NCI-H2107 treated with DMSO at 0.1 percent for 48 hours (cell line): Measurements from ENCODE around the gene ZFYVE26.

Experiments
- DNase-seq: peaks from one replicate; lab custom pipeline; 2025; ENCODE audit not compliant: unreplicated experiment; lab: John Stamatoyannopoulos, UW

ZFYVE26 gene

DNA sequence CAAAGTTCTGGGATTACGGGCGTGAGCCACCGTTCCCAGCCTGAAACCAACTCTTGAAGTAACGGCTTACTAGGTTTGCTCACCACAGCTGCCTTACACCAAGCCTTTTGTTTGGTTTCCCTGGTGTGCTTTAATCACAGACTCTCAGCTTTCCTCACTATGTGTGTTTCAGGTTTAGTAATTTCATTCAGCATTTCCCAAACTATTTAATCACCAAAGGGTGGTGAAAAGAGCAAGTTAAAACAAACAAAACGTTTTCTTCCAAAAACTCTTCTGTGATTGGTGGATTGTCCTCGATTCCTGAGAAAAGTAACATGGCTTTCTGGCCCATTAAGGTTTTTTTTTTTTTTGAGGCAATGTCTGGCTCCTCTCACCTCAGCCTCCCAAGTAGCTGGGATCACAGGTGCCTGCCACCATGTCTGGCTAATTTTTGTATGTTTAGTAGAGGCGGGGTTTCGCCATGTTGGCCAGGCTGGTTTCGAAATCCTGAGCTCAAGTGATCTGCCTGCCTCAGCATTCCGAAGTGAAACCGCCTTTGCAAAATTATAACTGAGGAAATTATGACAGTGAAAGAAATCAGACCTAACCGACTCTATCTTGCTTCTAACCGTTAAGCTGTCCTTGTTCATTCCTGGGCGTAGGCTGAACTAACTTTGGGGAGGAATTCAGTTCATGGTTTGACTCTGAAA lies 1.5 kb upstream of the ZFYVE26 start:
- DNase-seq = peak; percentile 5

DNA sequence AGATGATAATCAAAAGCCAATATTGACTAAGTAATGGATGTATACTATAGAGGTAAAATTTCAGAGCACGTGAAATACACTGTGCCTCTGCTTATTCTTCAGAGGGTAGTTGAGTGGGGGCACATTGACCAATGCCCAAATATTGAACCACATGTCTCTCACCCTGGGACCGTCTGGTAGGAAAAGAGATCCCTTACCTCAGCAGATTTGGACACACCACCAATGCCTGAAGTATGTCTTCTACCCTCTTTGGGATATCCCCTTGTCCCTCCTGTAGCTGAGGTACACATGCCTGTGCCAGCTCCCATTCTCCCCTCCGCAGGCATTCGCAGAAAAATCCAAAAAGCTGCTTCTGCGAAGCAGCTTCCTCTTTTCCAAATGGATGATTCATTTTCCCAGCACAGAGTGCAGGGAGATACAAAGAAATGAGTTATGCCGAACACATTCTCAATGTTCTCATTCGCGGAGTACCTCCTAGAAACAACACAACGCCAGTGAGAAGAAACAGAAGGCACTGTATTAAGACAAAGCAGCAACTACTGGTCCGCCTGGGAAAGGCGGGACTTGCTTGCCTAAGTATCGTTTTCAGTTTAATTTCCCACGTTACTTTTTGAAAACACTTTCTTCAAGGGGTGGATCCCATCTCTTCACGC lies 691 bp downstream of the ZFYVE26 start:
- DNase-seq = no peak

DNA sequence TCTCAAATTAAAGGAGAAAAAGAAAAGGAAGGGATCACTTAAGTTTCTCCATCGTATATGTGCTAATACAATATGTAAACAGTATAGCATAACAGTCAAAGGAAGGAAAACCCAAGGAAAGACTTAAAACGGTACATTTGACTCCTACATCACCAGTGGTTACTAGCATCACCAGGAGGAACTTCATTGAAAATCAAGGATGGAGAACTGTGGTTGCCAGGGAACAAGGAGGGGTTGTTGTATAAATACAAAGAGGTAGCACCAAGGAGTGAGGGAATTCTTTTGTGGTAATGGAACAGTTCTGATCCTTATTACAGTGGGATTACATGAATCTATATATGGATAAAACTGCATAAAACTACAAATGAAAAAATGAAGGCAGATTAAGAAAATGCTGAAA lies 1.6 kb downstream of the ZFYVE26 start:
- DNase-seq = no peak

- no peak for DNase-seq
These were observed 10.1 kb downstream of the ZFYVE26 start for GRCh38 chr14:67806246-67806645.

DNA sequence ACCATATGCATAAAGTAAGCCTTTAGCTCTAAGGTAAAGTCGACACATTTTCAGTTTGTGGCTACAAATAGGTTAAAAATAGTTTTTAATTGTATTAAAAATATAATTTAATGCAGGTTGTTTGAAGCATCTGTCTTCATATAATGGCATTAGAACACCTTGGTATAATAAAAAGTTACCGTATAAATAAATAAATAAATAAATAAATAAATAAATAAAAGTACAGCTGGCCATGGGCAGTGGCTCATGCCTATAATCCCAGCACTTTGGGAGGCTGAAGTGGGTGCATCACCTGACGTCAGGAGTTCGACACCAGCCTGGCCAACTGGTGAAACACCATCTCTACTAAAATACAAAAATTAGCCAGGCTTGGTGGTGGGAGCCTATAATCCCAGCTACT lies 15.6 kb downstream of the ZFYVE26 start:
- DNase-seq = no peak

- DNase-seq = no peak
These were observed 17.7 kb downstream of the ZFYVE26 start for GRCh38 chr14:67798731-67799130.

DNA sequence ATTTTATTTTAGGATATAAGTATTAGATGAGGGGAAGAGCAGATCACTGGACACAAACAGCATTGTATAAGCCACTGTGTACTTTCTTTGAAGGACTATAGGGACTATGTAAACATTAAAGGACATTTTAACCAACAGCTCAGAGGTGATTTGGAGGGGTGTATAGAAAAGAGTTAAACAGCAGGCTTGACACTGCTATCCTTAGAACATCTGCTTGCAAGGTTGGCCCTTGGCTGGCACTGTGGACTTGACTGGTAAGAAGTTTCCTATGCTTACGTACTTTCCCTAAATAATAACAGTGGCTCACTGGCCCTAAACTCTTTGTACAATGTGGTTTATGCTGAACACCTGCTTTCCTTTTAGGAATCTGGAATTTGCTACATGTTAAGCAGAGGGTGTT lies 28.7 kb downstream of the ZFYVE26 start:
- DNase-seq = no peak

GRCh38 chr14:67785270-67786109 lies 30.9 kb downstream of the ZFYVE26 start:
- no peak for DNase-seq

DNA sequence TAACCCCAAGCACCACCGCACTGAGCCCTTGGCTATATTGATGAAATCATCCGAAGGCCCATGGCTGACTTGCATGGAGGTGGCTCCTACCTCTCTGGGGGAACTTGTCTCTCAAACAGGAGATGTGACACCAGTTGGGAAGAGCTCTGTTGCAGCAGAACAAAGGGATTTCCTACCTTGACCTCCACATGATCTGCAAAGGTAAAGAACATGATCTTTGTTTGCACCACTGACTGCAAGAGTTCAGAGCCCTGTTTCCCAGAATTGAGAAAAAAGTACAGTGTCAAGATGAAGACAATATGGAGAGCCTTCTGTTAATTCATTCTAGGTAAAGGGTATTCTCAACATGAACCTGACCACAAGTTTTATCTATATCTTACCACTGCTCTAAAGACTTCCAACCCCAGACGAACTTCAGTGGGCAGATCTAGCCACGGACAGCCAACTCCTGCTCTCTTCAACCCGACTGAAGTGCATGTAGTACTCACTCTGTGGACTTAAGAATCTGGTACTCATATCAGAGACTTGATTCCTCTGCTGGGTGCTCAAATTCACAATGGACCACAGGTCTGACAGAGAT lies 32.1 kb downstream of the ZFYVE26 start:
- no peak for DNase-seq

DNA sequence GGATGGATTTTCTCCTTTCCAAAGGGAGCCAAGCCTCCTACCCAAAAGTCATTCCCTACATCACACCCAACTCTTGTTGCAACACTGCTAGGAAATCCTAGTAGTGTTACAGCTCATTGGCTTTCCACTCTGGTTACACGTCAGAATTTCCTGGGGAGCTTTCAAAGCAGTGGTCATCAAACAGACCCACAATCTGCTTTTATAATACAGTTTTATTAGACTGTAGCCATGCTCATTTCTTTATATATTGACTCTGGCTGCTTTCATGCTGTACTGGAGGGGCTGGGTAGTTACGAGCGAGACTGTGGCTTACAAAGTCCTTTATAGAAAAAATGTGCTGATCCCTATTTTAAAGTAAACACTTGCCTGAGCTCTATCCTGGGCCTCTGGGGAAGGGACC lies 34.3 kb downstream of the ZFYVE26 start:
- DNase-seq = no peak

GRCh38 chr14:67778792-67779191 lies 37.6 kb downstream of the ZFYVE26 start:
- no peak for DNase-seq

GRCh38 chr14:67776653-67777322 lies 39.6 kb downstream of the ZFYVE26 start:
- no peak for DNase-seq

DNA sequence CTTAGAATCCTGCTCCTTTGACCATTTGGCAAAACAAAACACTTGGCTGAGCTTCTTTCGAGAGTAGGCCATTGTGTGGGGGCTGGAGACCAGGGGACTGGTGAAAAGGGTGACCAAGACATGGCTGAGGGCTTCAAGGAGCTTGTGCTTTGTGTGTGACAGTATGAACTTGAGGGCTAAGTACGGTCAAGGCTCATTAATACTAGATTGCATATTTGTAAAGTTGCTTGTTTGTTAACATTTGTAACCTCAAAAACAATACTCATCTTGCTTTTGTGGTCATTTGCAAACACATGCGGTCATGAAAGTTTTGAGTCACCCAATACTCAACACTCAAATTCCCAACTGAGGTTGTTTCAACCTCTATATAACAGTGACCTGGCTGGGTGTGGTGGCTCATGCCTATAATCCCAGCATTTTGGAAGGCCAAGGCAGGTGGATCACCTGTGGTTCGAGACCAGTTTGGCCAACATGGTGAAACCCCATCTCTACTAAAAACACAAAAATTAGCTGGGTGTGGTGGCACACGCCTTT lies 42.5 kb downstream of the ZFYVE26 start:
- no peak for DNase-seq

DNA sequence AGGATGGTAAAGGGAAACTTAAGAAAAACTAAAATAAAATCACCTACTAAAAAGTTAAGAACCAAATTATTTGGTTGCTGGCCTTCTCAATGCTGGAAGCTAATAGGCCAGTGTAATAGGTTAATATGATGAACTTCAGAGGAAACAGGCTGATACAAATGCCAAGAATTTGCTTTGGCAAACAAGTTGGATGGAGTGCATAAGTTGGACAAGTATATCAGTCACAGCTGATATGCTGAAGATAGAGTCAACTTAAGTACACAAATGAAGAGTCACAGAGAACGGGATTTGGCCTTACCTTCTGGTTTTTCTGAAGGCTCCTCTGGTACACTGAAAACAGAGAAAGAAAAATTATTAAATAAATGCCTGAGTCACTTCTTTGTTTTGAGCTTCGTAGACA lies 48.2 kb downstream of the ZFYVE26 start:
- DNase-seq = no peak

DNA sequence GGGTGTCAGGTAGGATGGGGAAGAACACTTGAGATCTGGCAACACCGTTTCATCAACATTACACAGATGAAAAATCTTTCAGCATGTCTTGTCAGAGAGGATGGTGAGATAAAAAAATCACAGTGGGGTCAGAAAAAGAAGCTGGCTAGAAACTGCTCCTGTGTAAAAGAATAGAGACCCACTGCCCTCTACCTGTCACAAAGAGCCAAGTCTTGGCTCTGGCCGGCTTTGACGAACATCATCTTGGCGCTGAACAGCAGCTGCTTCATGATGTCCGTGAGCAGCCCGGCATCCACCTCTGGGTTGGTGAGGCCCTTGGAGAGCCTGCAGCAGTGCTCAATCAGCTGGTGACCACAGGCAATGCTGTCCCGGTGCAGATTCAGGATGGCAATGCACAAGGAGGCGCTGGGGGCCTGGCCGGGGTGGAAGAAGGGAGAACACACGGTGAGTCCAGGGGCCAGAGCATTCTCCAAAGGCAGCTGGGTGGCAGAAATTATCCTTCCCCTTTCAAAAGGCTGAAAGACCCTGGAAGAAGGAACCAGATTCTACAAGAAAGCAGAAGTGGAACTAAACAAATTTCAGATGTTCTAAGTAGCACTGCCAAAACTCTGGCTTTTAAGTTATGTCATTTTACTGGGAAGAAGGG lies 50.2 kb downstream of the ZFYVE26 start:
- DNase-seq = no peak

GRCh38 chr14:67765192-67765834 lies 51.1 kb downstream of the ZFYVE26 start:
- no peak for DNase-seq

GRCh38 chr14:67764496-67764895 lies 51.9 kb downstream of the ZFYVE26 start:
- DNase-seq = no peak

- no peak for DNase-seq
These were observed 53.1 kb downstream of the ZFYVE26 start for GRCh38 chr14:67763158-67763822.

- DNase-seq = no peak
These were observed 54.3 kb downstream of the ZFYVE26 start for GRCh38 chr14:67762051-67762450.
